Neutrophil (primary cell): ENCODE data around the gene AKAP11.

Experiments used
- H3K27ac ChIP-seq: fragments of 200-600 bp; sonication (generic); 2 replicates; pipeline ENCODE4 v1.5.1; 2016; ENCODE audit warnings: mild to moderate bottlenecking, moderate library complexity
- H3K27me3 ChIP-seq: fragments of 200-600 bp; sonication (generic); 2 replicates; pipeline ENCODE4 v1.6.0; 2016; ENCODE audit warnings: mild to moderate bottlenecking
- H3K36me3 ChIP-seq: fragments of 200-600 bp; sonication (generic); 2 replicates; pipeline ENCODE4 v1.5.1; 2017
- H3K4me1 ChIP-seq, 2 experiments: fragments of 200-600 bp in 1 of 2; sonication (generic) in 1 of 2; 1 replicate in 1 of 2; 2 replicates in 1 of 2; pipeline versions ENCODE4 v1.5.1 to v1.6.1; 2013 to 2016; ENCODE audit warnings: low read depth in 1 of 2, low read length in 1 of 2, mild to moderate bottlenecking in 1 of 2, moderate library complexity in 1 of 2; ENCODE audit not compliant: control insufficient read depth in 1 of 2, insufficient read depth in 1 of 2
- H3K4me3 ChIP-seq, 2 experiments: fragments of 200-600 bp in 1 of 2; sonication (generic) in 1 of 2; 1 replicate in 1 of 2; 2 replicates in 1 of 2; pipeline ENCODE4 v1.5.1; 2013 to 2016; ENCODE audit warnings: low read depth in 1 of 2, low read length in 1 of 2, mild to moderate bottlenecking in 1 of 2, moderate library complexity in 1 of 2
- H3K9me3 ChIP-seq: fragments of 200-600 bp; sonication (generic); 2 replicates; pipeline ENCODE4 v1.5.1; 2016
- CTCF ChIP-seq: fragments of 200-600 bp; sonication (generic); IDR thresholded peaks from 2 replicates; pipeline ENCODE4 v1.5.1; 2016; ENCODE audit warnings: antibody characterized with exemption

The AKAP11 gene

GRCh38 chr13:42279986-42280385, 8.0 kb downstream of the AKAP11 start:
- Histone ChIP-seq H3K9me3 (no peaks in the 10 kb centered on the region), H3K4me3 (no peak overlapping the region), H3K36me3 (no peaks in the 10 kb centered on the region), H3K4me1 (peaks cover 5 to 8% of the 10 kb centered on the region in 2 experiments), H3K27me3 (no peaks in the 10 kb centered on the region), H3K27ac (no peak overlapping the region)
- no peak for TF ChIP-seq CTCF

GRCh38 chr13:42280537-42280936, 8.6 kb downstream of the AKAP11 start:
- no peak for TF ChIP-seq CTCF
- Histone ChIP-seq H3K9me3 (no peaks in the 10 kb centered on the region), H3K4me1 (peaks cover 5 to 8% of the 10 kb centered on the region in 2 experiments), H3K27ac (no peak overlapping the region), H3K4me3 (no peak overlapping the region), H3K36me3 (no peaks in the 10 kb centered on the region), H3K27me3 (no peaks in the 10 kb centered on the region)

- H3K4me1 ChIP-seq = peaks cover 5 to 8% of the 10 kb centered on the region in 2 experiments
- no peaks in the 10 kb centered on the region for H3K27me3 ChIP-seq
- H3K27ac ChIP-seq = no peak overlapping the region
- no peak overlapping the region for H3K4me3 ChIP-seq
- TF ChIP-seq CTCF = no peak
- H3K9me3 ChIP-seq = no peaks in the 10 kb centered on the region
- H3K36me3 ChIP-seq = peaks cover 12% of the 10 kb centered on the region
Measured at GRCh38 chr13:42283574-42283973, 11.6 kb downstream of the AKAP11 start.

GRCh38 chr13:42284068-42284467, 12.1 kb downstream of the AKAP11 start:
- H3K36me3 ChIP-seq = peaks cover 12% of the 10 kb centered on the region
- H3K27me3 ChIP-seq = no peaks in the 10 kb centered on the region
- no peak overlapping the region for H3K27ac ChIP-seq
- H3K4me3 ChIP-seq = no peak overlapping the region
- peaks cover 4 to 7% of the 10 kb centered on the region in 2 experiments for H3K4me1 ChIP-seq
- H3K9me3 ChIP-seq = no peaks in the 10 kb centered on the region
- TF ChIP-seq CTCF = no peak

- H3K36me3 ChIP-seq = peaks cover 58% of the 10 kb centered on the region
- no peak for TF ChIP-seq CTCF
Measured at GRCh38 chr13:42298392-42298791, 26.4 kb downstream of the AKAP11 start.

GRCh38 chr13:42305503-42305902, 33.6 kb downstream of the AKAP11 start:
- H3K9me3 ChIP-seq = no peaks in the 10 kb centered on the region
- no peak overlapping the region for H3K4me3 ChIP-seq
- no peaks in the 10 kb centered on the region for H3K27me3 ChIP-seq
- TF ChIP-seq CTCF = no peak
- H3K4me1 ChIP-seq = no peaks in the 10 kb centered on the region
- H3K36me3 ChIP-seq = peaks cover 55% of the 10 kb centered on the region
- H3K27ac ChIP-seq = no peak overlapping the region

More at GRCh38 chr13:42298392-42298791, 26.4 kb downstream of the AKAP11 start:
- Histone ChIP-seq H3K9me3 (no peaks in the 10 kb centered on the region), H3K4me1 (no peaks in the 10 kb centered on the region), H3K27me3 (no peaks in the 10 kb centered on the region), H3K4me3 (no peak overlapping the region), H3K27ac (no peak overlapping the region)
